Measurements from ENCODE around the gene SPAG17. TPM values are rescaled to one million over a fixed set of nuclear protein-coding genes. Genes with fewer than 3 reads are reported as not detected.

Gene SPAG17
- polyA plus RNA-seq, 1 donor (not counting 4 experiments of a cell fraction or from before 2014, with no cell fraction given) = 0.52 TPM

GRCh38 chr1:117933769-117934168, 251.3 kb downstream of the SPAG17 start:
- Histone ChIP-seq H3K27ac (ENCODE audit: control insufficient read depth, insufficient read depth, low read length) (no peak overlapping the region), H3K9me1 (ENCODE audit: control insufficient read depth, extremely low read depth, insufficient read depth, low read length) (no peaks in the 10 kb centered on the region), H2AFZ (ENCODE audit: control insufficient read depth, low read length) (no peak overlapping the region), H3K36me3 (ENCODE audit: control insufficient read depth in 2 of 2, extremely low read depth in 1 of 2, insufficient read depth in 2 of 2, low read length in 2 of 2) (peaks cover 9 to 19% of the 10 kb centered on the region in 2 experiments), H3K4me3 (ENCODE audit: control insufficient read depth in 2 of 3, extremely low read depth in 1 of 3, insufficient read depth in 2 of 3, low read depth in 1 of 3, low read length in 3 of 3) (no peak overlapping the region), H3K9ac (ENCODE audit: control insufficient read depth, extremely low read depth, insufficient read depth, low read length) (no peak overlapping the region), H3K4me2 (ENCODE audit: control insufficient read depth, extremely low read depth, insufficient read depth, low read depth, low read length) (no peak overlapping the region), H4K20me1 (ENCODE audit: control insufficient read depth, extremely low read depth, insufficient read depth, low read length) (no peaks in the 10 kb centered on the region), H3K4me1 (ENCODE audit: control insufficient read depth, extremely low read depth, insufficient read depth, low read length) (peaks cover 10% of the 10 kb centered on the region), H3K79me2 (ENCODE audit: control insufficient read depth, insufficient read depth, low read length) (peaks cover 47% of the 10 kb centered on the region), H3K27me3 (ENCODE audit: control insufficient read depth, extremely low read depth, insufficient read depth, low read length) (no peaks in the 10 kb centered on the region), H3K9me3 (ENCODE audit: control insufficient read depth, low read depth, low read length) (no peaks in the 10 kb centered on the region)
- FAIRE-seq (no peak), DNase-seq (ENCODE audit: low read depth, low spot score) (no peak)
- TF ChIP-seq CTCF (optimal IDR thresholded peaks at IDR 0.05 in 1 of 3, IDR thresholded peaks at IDR 0.05 in 1 of 3, conservative IDR thresholded peaks at IDR 0.05 in 1 of 3; ENCODE audit: extremely low read depth in 1 of 3, insufficient read depth in 2 of 3, low read length in 3 of 3) (no peak), EZH2 (IDR thresholded peaks at IDR 0.05; ENCODE audit: low read length) (no peak)
- dilution Hi-C loops (cut with MboI; ENCODE audit: extremely low pct_ligation_motif_present, low sequenced_read_pairs) = no loop called here

- peaks cover 16% of the 10 kb centered on the region for H3K4me1 ChIP-seq (ENCODE audit: control insufficient read depth, extremely low read depth, insufficient read depth, low read length)
- no peak for TF ChIP-seq CTCF (optimal IDR thresholded peaks at IDR 0.05 in 1 of 3, IDR thresholded peaks at IDR 0.05 in 1 of 3, conservative IDR thresholded peaks at IDR 0.05 in 1 of 3; ENCODE audit: extremely low read depth in 1 of 3, insufficient read depth in 2 of 3, low read length in 3 of 3)
- no peak for TF ChIP-seq EZH2 (IDR thresholded peaks at IDR 0.05; ENCODE audit: low read length)
- no peaks in the 10 kb centered on the region for H3K27me3 ChIP-seq (ENCODE audit: control insufficient read depth, extremely low read depth, insufficient read depth, low read length)
- DNase-seq (ENCODE audit: low read depth, low spot score) (no peak), FAIRE-seq (no peak)
- dilution Hi-C loops (cut with MboI; ENCODE audit: extremely low pct_ligation_motif_present, low sequenced_read_pairs) = no loop called here
- H3K4me3 ChIP-seq (ENCODE audit: control insufficient read depth in 2 of 3, extremely low read depth in 1 of 3, insufficient read depth in 2 of 3, low read depth in 1 of 3, low read length in 3 of 3) = no peak overlapping the region
- peaks cover 5 to 15% of the 10 kb centered on the region in 2 experiments for H3K36me3 ChIP-seq (ENCODE audit: control insufficient read depth in 2 of 2, extremely low read depth in 1 of 2, insufficient read depth in 2 of 2, low read length in 2 of 2)
- no peak overlapping the region for H3K4me2 ChIP-seq (ENCODE audit: control insufficient read depth, extremely low read depth, insufficient read depth, low read depth, low read length)
- H2AFZ ChIP-seq (ENCODE audit: control insufficient read depth, low read length) = no peak overlapping the region
- no peaks in the 10 kb centered on the region for H3K9me1 ChIP-seq (ENCODE audit: control insufficient read depth, extremely low read depth, insufficient read depth, low read length)
- H3K79me2 ChIP-seq (ENCODE audit: control insufficient read depth, insufficient read depth, low read length) = peaks cover 59% of the 10 kb centered on the region
- H3K9ac ChIP-seq (ENCODE audit: control insufficient read depth, extremely low read depth, insufficient read depth, low read length) = no peak overlapping the region
- H3K9me3 ChIP-seq (ENCODE audit: control insufficient read depth, low read depth, low read length) = no peaks in the 10 kb centered on the region
- no peak overlapping the region for H3K27ac ChIP-seq (ENCODE audit: control insufficient read depth, insufficient read depth, low read length)
- no peaks in the 10 kb centered on the region for H4K20me1 ChIP-seq (ENCODE audit: control insufficient read depth, extremely low read depth, insufficient read depth, low read length)
Measured at GRCh38 chr1:117932576-117932975, 252.5 kb downstream of the SPAG17 start.
